Dendritic cell treated with granulocyte-macrophage colony-stimulating factor and Interleukin-4, amounts not matched to agents 40 ng/mL and 50 ng/mL, for 4 days (primary cell): Measurements from ENCODE around the gene MFSD12.

Experiments used
- H3K27ac Mint-ChIP-seq: one replicate; pipeline ENCODE4 v1.8.0; 2022; ENCODE audit warnings: mild to moderate bottlenecking, mixed read lengths
- H3K27me3 Mint-ChIP-seq: one replicate; pipeline ENCODE4 v1.8.0; 2022; ENCODE audit warnings: mild to moderate bottlenecking, mixed read lengths
- H3K36me3 Mint-ChIP-seq: one replicate; pipeline ENCODE4 v1.8.0; 2022; ENCODE audit warnings: low read depth, mixed read lengths
- H3K4me1 Mint-ChIP-seq: one replicate; pipeline ENCODE4 v1.8.0; 2022; ENCODE audit warnings: low read depth, mixed read lengths
- H3K4me3 Mint-ChIP-seq: one replicate; pipeline ENCODE4 v1.8.0; 2022; ENCODE audit warnings: mild to moderate bottlenecking, moderate library complexity, mixed read lengths
- H3K9me3 Mint-ChIP-seq: one replicate; pipeline ENCODE4 v1.8.0; 2022; ENCODE audit warnings: mixed read lengths
- intact Hi-C: fragments of 100-400 bp; cut with micrococcal nuclease; formaldehyde crosslinking; loops from one replicate; pipeline ENCODE4 v1.15.0; 2022

MFSD12 gene

DNA sequence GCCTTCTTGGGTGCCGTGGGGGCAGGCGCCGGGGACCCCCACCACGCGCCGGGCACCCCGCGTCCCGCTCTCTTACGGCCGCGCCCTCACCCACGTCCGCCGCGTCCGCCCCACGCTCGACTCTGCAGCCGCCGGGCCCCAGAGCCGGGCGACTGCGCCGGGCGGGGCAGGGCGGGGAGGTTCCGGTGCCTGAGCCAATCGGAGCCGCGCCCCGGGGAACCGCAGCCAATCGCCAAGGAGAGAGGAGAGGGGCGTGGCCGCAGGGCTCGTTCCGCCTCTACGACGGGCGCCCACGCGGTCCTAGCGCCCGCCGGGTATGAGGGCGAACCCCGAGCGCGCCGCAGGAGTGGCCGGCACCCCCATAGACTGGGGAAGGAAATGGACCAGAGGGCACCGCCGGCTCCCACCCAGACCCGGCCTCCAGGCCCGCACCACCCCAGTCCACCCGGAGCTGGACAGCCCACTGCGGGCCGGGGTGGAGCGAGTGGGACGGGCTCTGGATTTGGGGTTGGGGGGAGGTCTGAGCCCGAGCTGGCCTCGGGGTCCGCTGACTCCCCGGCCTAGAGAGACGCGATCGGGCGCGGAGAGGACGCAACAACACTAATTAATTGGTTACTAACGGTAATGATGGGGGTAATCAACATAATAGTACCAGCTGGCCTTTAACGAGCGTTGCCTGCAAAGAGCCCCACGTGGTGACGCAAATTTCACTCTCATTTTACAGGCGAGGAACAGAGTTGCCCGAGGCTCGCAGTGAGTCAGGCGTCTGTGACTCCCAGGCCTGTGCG, at the start of gene MFSD12:
Gene MFSD12 (minus strand): TSS at position 126 of the 788 bp plus-strand sequence. CDS start 183 bp downstream, outside the sequence.
- peaks cover 54% of the 10 kb centered on the region for H3K4me1 Mint-ChIP-seq
- peaks cover 41% of the 10 kb centered on the region for H3K36me3 Mint-ChIP-seq
- H3K27me3 Mint-ChIP-seq = no peaks in the 10 kb centered on the region
- H3K9me3 Mint-ChIP-seq = no peaks in the 10 kb centered on the region
- peak within 1 kb of the TSS; percentile 95 for H3K4me3 Mint-ChIP-seq
- peak within 1 kb of the TSS; percentile 89 for H3K27ac Mint-ChIP-seq
- intact Hi-C loops = loop anchor here (2.0 kb wide), 1 partner anchor 15 kb away; the partner anchor contains the start of gene HMG20B

GRCh38 chr19:3606690-3607289, 49.4 kb upstream of the MFSD12 start, which contains the start of gene TBXA2R:
Gene TBXA2R, minus strand, starts transcription at chr19:3606875. Its CDS starts 6,241 bp downstream, at chr19:3600634.
- peaks cover 16% of the 10 kb centered on the region for H3K27me3 Mint-ChIP-seq
- intact Hi-C loops = no loop called here
- peaks cover 32% of the 10 kb centered on the region for H3K4me1 Mint-ChIP-seq
- H3K36me3 Mint-ChIP-seq = peaks cover 22% of the 10 kb centered on the region
- H3K27ac Mint-ChIP-seq = peak within 1 kb of the TSS; percentile 74
- peaks cover 7% of the 10 kb centered on the region for H3K9me3 Mint-ChIP-seq
- peak within 1 kb of the TSS; percentile 60 for H3K4me3 Mint-ChIP-seq

GRCh38 chr19:3606174-3606689, 48.8 kb upstream of the MFSD12 start:
- no peak overlapping the region for H3K27ac Mint-ChIP-seq
- peaks cover 7% of the 10 kb centered on the region for H3K9me3 Mint-ChIP-seq
- peaks cover 17% of the 10 kb centered on the region for H3K36me3 Mint-ChIP-seq
- intact Hi-C loops = no loop called here
- no peak overlapping the region for H3K4me3 Mint-ChIP-seq
- peaks cover 32% of the 10 kb centered on the region for H3K4me1 Mint-ChIP-seq
- H3K27me3 Mint-ChIP-seq = peaks cover 16% of the 10 kb centered on the region

- Mint-ChIP-seq H3K4me1 (peaks cover 32% of the 10 kb centered on the region), H3K4me3 (no peak overlapping the region), H3K27me3 (peaks cover 16% of the 10 kb centered on the region), H3K36me3 (peaks cover 12% of the 10 kb centered on the region), H3K9me3 (peaks cover 7% of the 10 kb centered on the region), H3K27ac (no peak overlapping the region)
- intact Hi-C loops = no loop called here
These were observed 48.4 kb upstream of the MFSD12 start for GRCh38 chr19:3605770-3606169.

DNA sequence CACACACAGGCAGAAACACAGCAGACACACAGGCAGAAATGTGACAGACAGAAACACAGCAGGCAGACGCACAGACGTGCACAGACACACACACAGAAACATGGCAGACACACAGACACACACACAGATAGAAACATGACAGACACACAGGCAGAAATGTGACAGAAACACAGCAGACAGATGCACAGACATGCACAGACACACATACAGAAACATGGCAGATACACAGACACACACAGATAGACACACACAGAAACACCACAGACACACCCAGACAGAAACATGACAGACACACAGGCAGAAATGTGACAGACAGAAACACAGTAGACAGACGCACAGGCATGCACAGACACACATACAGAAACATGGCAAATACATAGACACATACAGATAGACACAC, 48.0 kb upstream of the MFSD12 start:
- H3K27ac Mint-ChIP-seq = no peak overlapping the region
- H3K36me3 Mint-ChIP-seq = peaks cover 8% of the 10 kb centered on the region
- H3K4me3 Mint-ChIP-seq = no peak overlapping the region
- peaks cover 7% of the 10 kb centered on the region for H3K9me3 Mint-ChIP-seq
- intact Hi-C loops = no loop called here
- peaks cover 16% of the 10 kb centered on the region for H3K27me3 Mint-ChIP-seq
- H3K4me1 Mint-ChIP-seq = peaks cover 32% of the 10 kb centered on the region

GRCh38 chr19:3604987-3605343, 47.6 kb upstream of the MFSD12 start:
- H3K27ac Mint-ChIP-seq = no peak overlapping the region
- peaks cover 4% of the 10 kb centered on the region for H3K36me3 Mint-ChIP-seq
- peaks cover 16% of the 10 kb centered on the region for H3K27me3 Mint-ChIP-seq
- no peak overlapping the region for H3K4me3 Mint-ChIP-seq
- H3K4me1 Mint-ChIP-seq = peaks cover 28% of the 10 kb centered on the region
- intact Hi-C loops = no loop called here
- H3K9me3 Mint-ChIP-seq = peaks cover 7% of the 10 kb centered on the region

GRCh38 chr19:3604227-3604986, 47.0 kb upstream of the MFSD12 start:
- Mint-ChIP-seq H3K9me3 (peaks cover 7% of the 10 kb centered on the region), H3K36me3 (no peaks in the 10 kb centered on the region), H3K27ac (no peak overlapping the region), H3K4me3 (no peak overlapping the region), H3K4me1 (peaks cover 23% of the 10 kb centered on the region), H3K27me3 (peaks cover 16% of the 10 kb centered on the region)
- intact Hi-C loops = no loop called here

GRCh38 chr19:3603121-3603811, 45.9 kb upstream of the MFSD12 start:
- Mint-ChIP-seq H3K9me3 (peaks cover 5% of the 10 kb centered on the region), H3K4me1 (peaks cover 14% of the 10 kb centered on the region), H3K27me3 (peaks cover 12% of the 10 kb centered on the region), H3K4me3 (no peak overlapping the region), H3K36me3 (no peaks in the 10 kb centered on the region), H3K27ac (no peak overlapping the region)
- intact Hi-C loops = no loop called here

- intact Hi-C loops = no loop called here
- Mint-ChIP-seq H3K27ac (no peak overlapping the region), H3K9me3 (no peaks in the 10 kb centered on the region), H3K4me1 (no peaks in the 10 kb centered on the region), H3K36me3 (no peaks in the 10 kb centered on the region), H3K4me3 (no peak overlapping the region), H3K27me3 (peaks cover 3% of the 10 kb centered on the region)
These were observed 43.6 kb upstream of the MFSD12 start for GRCh38 chr19:3601021-3601420.

DNA sequence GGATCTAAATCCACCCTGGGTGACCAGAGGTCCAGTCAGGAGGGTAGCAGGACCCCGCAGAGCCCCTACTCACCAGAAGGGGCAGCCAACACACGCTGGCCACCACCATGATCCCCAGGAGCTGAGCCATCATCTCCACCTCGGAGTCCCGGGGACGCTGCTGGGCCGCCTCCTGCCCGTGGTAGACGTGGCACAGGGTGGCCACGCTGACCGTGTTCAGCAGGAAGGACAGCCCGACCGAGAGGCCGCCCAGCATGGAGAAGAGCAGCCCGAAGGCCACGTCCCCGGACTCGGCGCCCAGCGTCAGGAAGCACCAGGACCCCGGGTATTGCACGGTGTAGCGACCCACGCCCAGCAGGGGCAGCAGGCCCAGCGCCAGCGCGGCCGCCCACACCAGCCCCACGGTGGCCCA, 42.4 kb upstream of the MFSD12 start:
- intact Hi-C loops = no loop called here
- Mint-ChIP-seq H3K36me3 (no peaks in the 10 kb centered on the region), H3K4me1 (no peaks in the 10 kb centered on the region), H3K27ac (no peak overlapping the region), H3K4me3 (no peak overlapping the region), H3K9me3 (no peaks in the 10 kb centered on the region), H3K27me3 (peaks cover 9% of the 10 kb centered on the region)

DNA sequence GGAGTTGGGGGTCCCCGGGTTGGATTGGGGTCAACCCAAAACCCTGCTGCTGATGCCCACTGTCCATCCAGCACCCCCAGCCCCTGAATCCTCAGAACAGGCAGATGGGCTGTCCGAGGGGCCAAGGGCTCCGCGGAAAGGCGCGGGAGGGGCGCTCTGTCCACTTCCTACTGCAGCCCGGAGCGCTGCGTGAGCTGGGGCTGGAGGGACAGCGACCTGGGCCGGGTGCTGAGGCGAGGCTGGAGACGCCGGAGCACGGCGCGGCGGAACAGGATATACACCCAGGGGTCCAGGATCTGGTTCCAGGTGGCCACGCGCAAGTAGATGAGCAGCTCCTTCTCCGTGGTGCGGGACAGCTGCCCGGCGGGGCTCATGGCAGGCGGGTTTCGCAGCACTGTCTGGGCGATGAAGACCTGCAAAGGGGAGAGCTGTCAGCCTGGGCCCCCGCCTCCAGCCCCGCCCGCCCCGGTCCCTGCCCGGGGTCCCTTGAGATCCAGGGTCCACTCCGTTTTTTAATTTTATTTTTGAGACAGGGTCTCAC, 38.2 kb upstream of the MFSD12 start:
- H3K27ac Mint-ChIP-seq = no peak overlapping the region

GRCh38 chr19:3593156-3593555, 35.8 kb upstream of the MFSD12 start:
- no peaks in the 10 kb centered on the region for H3K9me3 Mint-ChIP-seq
- no peaks in the 10 kb centered on the region for H3K4me1 Mint-ChIP-seq
- intact Hi-C loops = no loop called here
- no peaks in the 10 kb centered on the region for H3K36me3 Mint-ChIP-seq
- H3K27ac Mint-ChIP-seq = no peak overlapping the region
- peaks cover 55% of the 10 kb centered on the region for H3K27me3 Mint-ChIP-seq
- no peak overlapping the region for H3K4me3 Mint-ChIP-seq

More for the DNA sequence above, 38.2 kb upstream of the MFSD12 start:
- intact Hi-C loops = no loop called here
- no peaks in the 10 kb centered on the region for H3K36me3 Mint-ChIP-seq
- no peaks in the 10 kb centered on the region for H3K9me3 Mint-ChIP-seq
- H3K27me3 Mint-ChIP-seq = peaks cover 45% of the 10 kb centered on the region
- no peak overlapping the region for H3K4me3 Mint-ChIP-seq
- no peaks in the 10 kb centered on the region for H3K4me1 Mint-ChIP-seq

- Mint-ChIP-seq H3K27ac (no peak overlapping the region), H3K4me3 (no peak overlapping the region), H3K36me3 (no peaks in the 10 kb centered on the region), H3K27me3 (peaks cover 60% of the 10 kb centered on the region), H3K9me3 (no peaks in the 10 kb centered on the region), H3K4me1 (no peaks in the 10 kb centered on the region)
- intact Hi-C loops = no loop called here
These were observed 34.7 kb upstream of the MFSD12 start for GRCh38 chr19:3591876-3592613.
